ENCODE measurements around the gene SRM.

- no peak for TF ChIP-seq EZH2 (IDR thresholded peaks at IDR 0.05; ENCODE audit: borderline replicate concordance, low read depth, low read length, severe bottlenecking)
- no peak for TF ChIP-seq CTCF (IDR thresholded peaks at IDR 0.05; ENCODE audit: borderline replicate concordance, extremely low read depth, low read length, poor library complexity, severe bottlenecking)
These were observed 6.7 kb downstream of the SRM start for GRCh38 chr1:11052839-11053757.
